ENCODE results near the gene SYT1.

Gene SYT1

GRCh38 chr12:79053394-79053793, 188.8 kb downstream of the SYT1 start:
- no peak for TF ChIP-seq CTCF (IDR thresholded peaks at IDR 0.05; ENCODE audit: borderline replicate concordance, insufficient read depth, low read depth, low read length)
- no peak overlapping the region for H3K4me3 ChIP-seq (ENCODE audit: low read depth, low read length)

- no peak for TF ChIP-seq CTCF (IDR thresholded peaks at IDR 0.05; ENCODE audit: borderline replicate concordance, insufficient read depth, low read depth, low read length)
- H3K4me3 ChIP-seq (ENCODE audit: low read depth, low read length): no peak overlapping the region
Observed at GRCh38 chr12:79055926-79056674, 191.5 kb downstream of the SYT1 start.

- H3K4me3 ChIP-seq (ENCODE audit: low read depth, low read length): no peak overlapping the region
- TF ChIP-seq CTCF (IDR thresholded peaks at IDR 0.05; ENCODE audit: borderline replicate concordance, insufficient read depth, low read depth, low read length): no peak
Observed at GRCh38 chr12:79056775-79057174, 192.2 kb downstream of the SYT1 start.

GRCh38 chr12:79057540-79057939, 193.0 kb downstream of the SYT1 start:
- H3K4me3 ChIP-seq (ENCODE audit: low read depth, low read length): no peak overlapping the region
- TF ChIP-seq CTCF (IDR thresholded peaks at IDR 0.05; ENCODE audit: borderline replicate concordance, insufficient read depth, low read depth, low read length): no peak

- TF ChIP-seq CTCF (IDR thresholded peaks at IDR 0.05; ENCODE audit: borderline replicate concordance, insufficient read depth, low read depth, low read length): no peak
- no peak overlapping the region for H3K4me3 ChIP-seq (ENCODE audit: low read depth, low read length)
Observed at GRCh38 chr12:79058342-79058741, 193.8 kb downstream of the SYT1 start.

- no peak for TF ChIP-seq CTCF (IDR thresholded peaks at IDR 0.05; ENCODE audit: borderline replicate concordance, insufficient read depth, low read depth, low read length)
- H3K4me3 ChIP-seq (ENCODE audit: low read depth, low read length): no peak overlapping the region
Observed at GRCh38 chr12:79059557-79059956, 195.0 kb downstream of the SYT1 start.

GRCh38 chr12:79063258-79063657, 198.7 kb downstream of the SYT1 start:
- TF ChIP-seq CTCF (IDR thresholded peaks at IDR 0.05; ENCODE audit: borderline replicate concordance, insufficient read depth, low read depth, low read length): no peak

More at GRCh38 chr12:79063258-79063657, 198.7 kb downstream of the SYT1 start:
- H3K4me3 ChIP-seq (ENCODE audit: low read depth, low read length): no peak overlapping the region
